HG03097 (cell line): Measurements from ENCODE around the gene DCAF4L1.

Experiments
- ATAC-seq: cut with Tn5 transposase; IDR thresholded peaks from one replicate; pipeline ENCODE4 v1.9.1; 2021; ENCODE audit not compliant: unreplicated experiment, low FRiP score

The DCAF4L1 gene

DNA sequence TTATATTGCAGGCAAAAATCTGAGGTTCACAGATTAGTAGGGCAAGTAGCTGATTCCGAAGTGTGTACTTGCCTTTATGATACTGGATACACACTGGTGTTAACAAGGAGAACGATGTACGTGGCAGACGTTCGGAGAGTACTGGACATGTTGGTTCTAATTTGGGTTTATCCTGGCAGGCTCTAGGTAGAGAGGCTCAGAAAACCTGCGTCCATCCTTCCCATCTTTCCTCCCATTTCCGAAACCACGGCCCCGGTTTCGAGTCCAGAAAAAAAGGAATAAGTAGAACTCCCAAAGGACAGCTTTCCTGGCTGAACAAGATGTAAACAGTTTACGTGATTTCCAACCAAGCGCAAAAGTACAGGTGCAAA lies 8.4 kb downstream of the DCAF4L1 start:
- ATAC-seq = no peak

DNA sequence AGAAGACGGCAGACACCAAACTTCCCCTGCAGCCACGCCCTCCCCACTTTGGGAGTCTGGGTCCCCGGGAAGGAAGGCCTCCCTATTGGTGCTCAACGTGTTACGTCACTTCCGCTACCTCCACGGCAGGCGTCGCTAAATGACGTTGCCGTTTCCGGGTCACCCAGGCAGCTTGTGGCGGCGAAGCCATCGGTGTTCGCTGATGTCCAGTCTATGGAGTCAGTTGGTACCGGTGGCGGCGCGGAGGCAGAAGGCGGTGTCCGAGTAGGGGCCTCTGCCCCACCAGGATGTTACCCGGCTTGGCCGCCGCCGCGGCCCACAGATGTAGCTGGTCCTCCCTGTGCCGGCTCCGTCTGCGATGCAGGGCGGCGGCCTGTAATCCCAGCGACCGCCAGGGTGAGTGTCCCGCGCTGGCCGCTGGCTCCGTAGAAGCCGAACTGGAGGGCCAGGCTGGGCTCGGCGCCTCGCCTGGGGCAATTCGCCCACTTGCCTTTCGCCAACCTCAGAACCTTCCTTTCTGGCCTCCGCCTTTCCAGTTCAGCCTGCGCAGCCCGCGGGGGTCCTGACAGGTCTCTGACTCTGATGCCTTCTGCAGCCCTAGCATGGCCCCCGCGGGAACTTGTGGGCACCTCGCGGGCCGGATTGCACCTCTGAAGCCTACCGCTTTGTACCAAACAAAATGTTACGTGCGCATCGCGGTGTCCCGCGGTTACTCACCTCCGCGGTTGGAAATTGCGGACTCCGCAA lies 9.0 kb downstream of the DCAF4L1 start, which contains the start of gene SLC30A9:
Gene SLC30A9, plus strand, starts transcription at position 166 of the 747 bp plus-strand sequence. Its CDS starts 122 bp downstream, at position 288.
- peak; percentile 98 for ATAC-seq

DNA sequence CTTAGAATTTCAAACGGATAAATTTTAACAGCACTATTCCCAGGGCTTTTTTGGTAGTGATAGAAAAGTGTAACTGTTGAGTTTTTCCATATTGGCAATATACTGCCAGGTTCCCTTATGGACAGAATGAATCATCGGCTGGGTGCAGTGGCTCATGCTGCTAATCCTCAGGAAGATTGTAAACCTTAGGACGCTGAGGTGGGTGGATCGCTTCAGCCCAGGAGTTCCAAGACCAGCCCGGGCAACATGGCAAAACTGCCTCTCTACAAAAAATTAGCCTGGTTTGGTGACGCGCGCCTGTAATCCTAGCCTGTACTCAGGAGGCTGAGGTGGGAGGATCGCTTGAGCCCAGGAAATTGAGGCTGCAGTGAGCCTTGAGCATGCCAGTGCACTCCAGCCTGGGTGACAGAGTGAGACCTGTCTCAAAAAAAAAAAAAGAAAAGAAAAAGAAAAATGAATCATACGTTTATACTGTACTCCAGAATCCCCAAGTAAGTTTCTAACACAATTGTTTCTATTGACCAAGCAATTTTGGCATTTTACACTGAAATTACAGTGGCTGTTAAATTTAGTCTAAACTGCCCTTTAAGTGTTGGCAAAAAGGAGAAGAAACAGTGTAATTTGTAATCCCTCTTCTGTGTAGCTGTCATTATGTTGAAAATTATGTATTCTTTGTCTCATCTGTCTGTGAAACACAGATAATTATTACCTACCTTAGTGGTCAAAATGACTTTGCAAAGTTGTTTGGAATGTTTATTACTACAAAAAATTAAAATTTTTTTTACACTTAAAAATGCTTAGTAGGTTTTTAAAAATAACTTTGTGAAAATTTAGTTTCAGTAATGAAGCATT lies 10.6 kb downstream of the DCAF4L1 start:
- ATAC-seq = no peak

DNA sequence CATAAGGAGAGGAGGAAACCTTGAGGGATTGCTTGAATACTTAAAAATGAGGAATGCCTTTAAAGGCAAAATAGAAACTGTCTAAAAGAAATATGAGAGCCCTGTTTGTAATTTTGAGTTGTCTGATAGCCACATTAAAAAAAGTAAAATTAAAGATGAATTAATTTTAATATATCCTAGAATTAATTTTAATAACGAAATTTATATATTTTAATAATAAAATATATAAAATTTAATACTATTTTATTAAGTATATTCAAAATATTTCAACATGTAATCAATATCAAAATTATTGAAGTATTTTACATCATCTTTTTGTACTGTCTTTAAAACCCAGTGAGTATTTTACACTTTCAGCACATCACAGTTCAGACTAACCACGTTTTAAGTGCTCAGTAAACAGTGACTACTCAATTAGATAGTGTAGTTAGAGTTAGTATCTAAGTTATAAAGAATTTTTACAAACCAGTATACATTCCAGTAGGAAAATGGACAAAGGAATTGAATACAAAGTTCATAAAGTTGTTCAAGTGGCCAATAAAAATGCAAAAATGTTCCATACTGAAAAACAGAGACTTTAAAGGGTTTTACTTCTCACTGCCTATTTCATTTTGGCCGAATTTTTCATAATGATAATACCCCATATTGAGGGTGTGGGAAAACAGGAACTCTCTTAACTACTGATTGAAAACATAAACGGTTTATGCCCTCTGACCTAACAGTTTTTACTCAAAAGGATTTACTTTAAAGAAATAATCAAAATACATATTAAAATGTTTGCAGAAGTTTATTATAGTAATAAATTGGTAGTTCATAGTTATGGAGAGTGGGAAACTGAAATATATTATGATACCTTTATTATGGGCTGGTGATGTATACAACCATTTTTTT lies 11.7 kb downstream of the DCAF4L1 start:
- ATAC-seq = no peak

GRCh38 chr4:41994461-41994985 lies 13.0 kb downstream of the DCAF4L1 start:
- ATAC-seq = no peak

- ATAC-seq = no peak
Observed at GRCh38 chr4:41998019-41998418, 16.5 kb downstream of the DCAF4L1 start.

- no peak for ATAC-seq
Observed at GRCh38 chr4:41999321-41999720, 17.8 kb downstream of the DCAF4L1 start.

GRCh38 chr4:42008011-42008786 lies 26.6 kb downstream of the DCAF4L1 start:
- ATAC-seq = no peak

- no peak for ATAC-seq
Observed at GRCh38 chr4:42015438-42015837, 33.9 kb downstream of the DCAF4L1 start.

GRCh38 chr4:42018451-42018850 lies 36.9 kb downstream of the DCAF4L1 start:
- no peak for ATAC-seq
